Measurements from ENCODE around the gene FAM151A.

DNA sequence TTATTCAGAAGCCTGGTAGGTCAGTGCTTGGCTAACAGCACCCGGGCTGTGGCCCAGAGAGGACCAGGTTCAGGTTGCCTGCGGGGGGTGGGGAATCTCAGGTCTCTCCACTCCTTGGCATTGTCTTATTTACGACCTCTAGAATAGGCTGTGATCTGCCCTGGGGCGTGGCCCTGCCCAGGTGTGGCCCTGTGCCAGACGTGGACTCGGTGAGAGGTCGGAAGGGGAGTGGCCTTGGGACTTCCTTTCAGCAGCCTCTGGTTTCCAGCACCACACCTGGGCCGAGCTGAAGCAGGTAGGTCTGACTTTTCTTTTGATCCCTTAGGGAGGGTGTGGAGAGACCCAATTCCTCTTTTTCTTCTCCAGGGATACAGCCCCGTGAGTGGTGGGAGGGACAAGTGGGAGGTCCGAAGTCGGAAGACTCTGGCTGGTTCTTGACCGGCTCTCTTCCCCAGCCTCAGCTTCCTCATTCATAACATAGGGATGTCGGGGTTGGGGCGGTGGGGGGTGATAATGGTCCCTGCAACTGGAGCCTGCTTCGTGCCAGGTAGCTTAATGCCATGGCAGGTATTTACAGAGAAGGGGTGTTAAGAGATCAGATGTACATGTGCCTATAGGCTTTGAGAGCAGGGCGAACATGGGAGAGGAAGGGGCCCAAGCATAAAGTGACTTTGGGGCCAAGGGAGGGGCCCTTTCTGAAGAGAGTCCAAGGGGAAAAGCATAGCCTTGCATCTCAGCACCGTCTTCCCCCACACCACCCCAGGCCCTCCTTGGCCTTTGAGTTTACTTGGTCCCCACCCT is 58.8 kb downstream of the FAM151A start:
- TF ChIP-seq, protein P1, sequence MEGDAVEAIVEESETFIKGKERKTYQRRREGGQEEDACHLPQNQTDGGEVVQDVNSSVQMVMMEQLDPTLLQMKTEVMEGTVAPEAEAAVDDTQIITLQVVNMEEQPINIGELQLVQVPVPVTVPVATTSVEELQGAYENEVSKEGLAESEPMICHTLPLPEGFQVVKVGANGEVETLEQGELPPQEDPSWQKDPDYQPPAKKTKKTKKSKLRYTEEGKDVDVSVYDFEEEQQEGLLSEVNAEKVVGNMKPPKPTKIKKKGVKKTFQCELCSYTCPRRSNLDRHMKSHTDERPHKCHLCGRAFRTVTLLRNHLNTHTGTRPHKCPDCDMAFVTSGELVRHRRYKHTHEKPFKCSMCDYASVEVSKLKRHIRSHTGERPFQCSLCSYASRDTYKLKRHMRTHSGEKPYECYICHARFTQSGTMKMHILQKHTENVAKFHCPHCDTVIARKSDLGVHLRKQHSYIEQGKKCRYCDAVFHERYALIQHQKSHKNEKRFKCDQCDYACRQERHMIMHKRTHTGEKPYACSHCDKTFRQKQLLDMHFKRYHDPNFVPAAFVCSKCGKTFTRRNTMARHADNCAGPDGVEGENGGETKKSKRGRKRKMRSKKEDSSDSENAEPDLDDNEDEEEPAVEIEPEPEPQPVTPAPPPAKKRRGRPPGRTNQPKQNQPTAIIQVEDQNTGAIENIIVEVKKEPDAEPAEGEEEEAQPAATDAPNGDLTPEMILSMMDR (conservative IDR thresholded peaks at IDR 0.05): no peak
- TF ChIP-seq ZFX (IDR thresholded peaks at IDR 0.05): no peak

Measured in C4-2B (cell line).